Ovary (tissue), 9 donors: ENCODE results near the gene CDC34. TPM values are rescaled to one million over a fixed set of nuclear protein-coding genes. Genes with fewer than 3 reads are reported as not detected.

ENCODE experiments used
- DNase-seq, 5 donors: peaks; one replicate each; pipeline ENCODE4 v3.0.0-alpha.2; 2019 to 2020
- H3K27ac ChIP-seq, 2 donors: fragments of 200-600 bp; one replicate each; pipeline versions ENCODE4 v1.5.1 to v1.8.0; 2019 to 2022
- H3K27me3 ChIP-seq: fragments of 200-600 bp; one replicate; pipeline ENCODE4 v1.8.0; 2022
- H3K36me3 ChIP-seq: fragments of 200-600 bp; sonication (generic); one replicate; pipeline ENCODE4 v1.5.1; 2019
- H3K4me1 ChIP-seq: one replicate; pipeline ENCODE4 v1.8.1; 2013; ENCODE audit warnings: mild to moderate bottlenecking, moderate library complexity; ENCODE audit not compliant: insufficient read depth
- H3K4me3 ChIP-seq: fragments of 200-600 bp; sonication (generic); one replicate; pipeline ENCODE4 v1.5.1; 2017
- H3K9me3 ChIP-seq, 2 donors: fragments of 200-600 bp in 1 of 2; sonication (generic) in 1 of 2; one replicate each; pipeline versions ENCODE4 v1.5.1 to v1.8.1; 2013 to 2019; ENCODE audit warnings: mild to moderate bottlenecking in 1 of 2, moderate library complexity in 1 of 2
- CTCF ChIP-seq, 3 donors: fragments of 450-650 bp in 2 of 3; fragments of 200-600 bp in 1 of 3; IDR thresholded peaks; one replicate each; pipeline versions ENCODE4 v1.5.1 to v1.8.0; 2016 to 2022; ENCODE audit warnings: antibody characterized with exemption in 3 of 3, mild to moderate bottlenecking in 1 of 3
- EP300 ChIP-seq: sonication (generic); formaldehyde crosslinking; IDR thresholded peaks from one replicate; pipeline ENCODE4 v1.6.1; 2017; ENCODE audit warnings: antibody characterized with exemption
- POLR2A ChIP-seq: fragments of 450-650 bp; IDR thresholded peaks from one replicate; pipeline ENCODE4 v1.6.1; 2017; ENCODE audit warnings: antibody characterized with exemption, mild to moderate bottlenecking, moderate library complexity
- WGBS, 3 donors: extraction: QIAGEN DNeasy Blood & Tissue Kit in 1 of 3; methylation state at CpG; one replicate each; pipeline versions ENCODE4 v1.1.5 to v1.1.7; 2013 to 2017; 5-methylcytosine and 5-hydroxymethylcytosine counted together
- intact Hi-C, 4 donors: fragments of 100-400 bp; cut with DNase I; formaldehyde crosslinking; loops; one replicate each; pipeline versions ENCODE4 v1.11.0 to v1.15.1; 2022 to 2023
- polyA plus RNA-seq, 2 donors: library from polyadenylated mRNA; stranded (reverse); fragments of 200-250 nt in 1 of 2; fragments of 350-450 nt in 1 of 2; fragmentation: Illumina TruSeq in 1 of 2; extraction: RNeasy Lipid Tissue Mini Kit (QIAGEN cat#74804) in 1 of 2; gene quantifications; one replicate each; pipeline ENCODE4 v1.2.3, GENCODE V29; 2013 to 2014
- total RNA-seq, 7 donors: library from RNA; depleted of rRNA in 2 of 7; stranded (reverse); fragments of >200 nt in 2 of 7; fragmentation: NEBNext Ultra II Directional in 3 of 7; extraction: Animal tissue kit (Norgen Biotek cat#: 25700) in 3 of 7; gene quantifications; one replicate each; pipeline versions ENCODE4 v1.1.0 to v1.2.4, GENCODE V29; 2016 to 2023
- donor health status: DM: no; HTN: no; CAD: no; lungs with moderate emphysema.
- donor health status: DM: no; HTN: no; CAD: no.
- donor health status: Bipolar disorder and iron deficiency.
- donor health status: DM: yes; HTN: yes; CAD: no.
- donor health status: DM: no; HTN: no; CAD: no.
- donor health status: DM: yes; HTN: yes; CAD: no.

CDC34 gene
- total and polyA plus RNA-seq, 9 donors = 13.2 to 78.9 (median 56.1) TPM

GRCh38 chr19:588741-589692 lies 57.5 kb downstream of the CDC34 start:
- peaks cover 10% of the 10 kb centered on the region for H3K27me3 ChIP-seq
- DNase-seq = no peak
- H3K9me3 ChIP-seq = no peaks in the 10 kb centered on the region
- no peaks in the 10 kb centered on the region for H3K36me3 ChIP-seq
- 11 to 23% (median 16%) methylated on average over 27 to 54 of the region's 54 CpGs for WGBS, 3 donors
- H3K27ac ChIP-seq = no peak overlapping the region
- peaks cover 7% of the 10 kb centered on the region for H3K4me1 ChIP-seq
- intact Hi-C loops = no loop called here
- TF ChIP-seq EP300 = no peak
- H3K4me3 ChIP-seq = no peak overlapping the region

GRCh38 chr19:589693-590395 lies 58.3 kb downstream of the CDC34 start, which contains the start of gene HCN2:
HCN2 (plus strand) TSS chr19:589881; CDS start chr19:589946, 65 bp downstream.
- H3K36me3 ChIP-seq = no peaks in the 10 kb centered on the region
- DNase-seq = no peak
- H3K27ac ChIP-seq = no peak within 1 kb of the TSS
- intact Hi-C loops = no loop called here
- WGBS, 3 donors = 1% methylated on average over 36 to 102 of the region's 132 CpGs; no CpG with 5 or more reads in 1 of the 3 donors
- TF ChIP-seq CTCF (IDR thresholded peaks at IDR 0.05) (no peak), POLR2A (no peak), EP300 (no peak)
- H3K27me3 ChIP-seq = peaks cover 10% of the 10 kb centered on the region
- peaks cover 2% of the 10 kb centered on the region for H3K4me1 ChIP-seq
- no peaks in the 10 kb centered on the region for H3K9me3 ChIP-seq
- H3K4me3 ChIP-seq = no peak within 1 kb of the TSS

GRCh38 chr19:590396-590745 lies 58.8 kb downstream of the CDC34 start:
- no peaks in the 10 kb centered on the region for H3K9me3 ChIP-seq
- peaks cover 2% of the 10 kb centered on the region for H3K4me1 ChIP-seq
- no peak overlapping the region for H3K27ac ChIP-seq
- TF ChIP-seq POLR2A = no peak
- no peak for DNase-seq
- H3K27me3 ChIP-seq = peaks cover 10% of the 10 kb centered on the region
- 0 to 1% (median 1%) methylated on average over 9 to 50 of the region's 50 CpGs for WGBS, 3 donors
- no peak overlapping the region for H3K4me3 ChIP-seq
- H3K36me3 ChIP-seq = no peaks in the 10 kb centered on the region
- intact Hi-C loops = no loop called here

GRCh38 chr19:590750-591098 lies 59.2 kb downstream of the CDC34 start:
- Histone ChIP-seq H3K27ac (no peak overlapping the region), H3K36me3 (no peaks in the 10 kb centered on the region), H3K4me1 (peaks cover 2% of the 10 kb centered on the region), H3K27me3 (peaks cover 10% of the 10 kb centered on the region), H3K9me3 (no peaks in the 10 kb centered on the region), H3K4me3 (no peak overlapping the region)
- WGBS, 3 donors = 1 to 5% (median 2%) methylated on average over 32 to 41 of the region's 41 CpGs
- TF ChIP-seq EP300 (no peak), POLR2A (no peak), CTCF (IDR thresholded peaks at IDR 0.05) (no peak)
- intact Hi-C loops = no loop called here
- no peak for DNase-seq

GRCh38 chr19:591099-591958 lies 59.8 kb downstream of the CDC34 start:
- TF ChIP-seq CTCF (IDR thresholded peaks at IDR 0.05) (no peak), POLR2A (no peak), EP300 (no peak)
- H3K4me1 ChIP-seq = peaks cover 2% of the 10 kb centered on the region
- peak in 3 of 5 donors; percentile 57 to 72 (median 63) for DNase-seq
- 18 to 28% (median 27%) methylated on average over 41 to 75 of the region's 75 CpGs for WGBS, 3 donors
- no peak overlapping the region for H3K27ac ChIP-seq
- H3K9me3 ChIP-seq = no peaks in the 10 kb centered on the region
- intact Hi-C loops = no loop called here
- H3K27me3 ChIP-seq = peaks cover 10% of the 10 kb centered on the region
- no peak overlapping the region for H3K4me3 ChIP-seq
- H3K36me3 ChIP-seq = no peaks in the 10 kb centered on the region
